Lower lobe of right lung (tissue), 2 donors: ENCODE data around the gene DYRK1A. TPM values are rescaled to one million over a fixed set of nuclear protein-coding genes. Genes with fewer than 3 reads are reported as not detected.

Experiments
- ATAC-seq, 2 donors: fragments of 200-7000 bp; cut with Tn5 transposase; one replicate each; pipeline ENCODE4 v1.9.1; 2020 to 2022; ENCODE audit warnings: mild to moderate bottlenecking in 2 of 2, moderate library complexity in 2 of 2
- DNase-seq: peaks from one replicate; pipeline ENCODE4 v3.0.0-alpha.2; 2020
- H3K27ac ChIP-seq: fragments of 200-600 bp; one replicate; pipeline ENCODE4 v1.8.0; 2022
- H3K27me3 ChIP-seq: fragments of 200-600 bp; one replicate; pipeline ENCODE4 v1.8.0; 2022; ENCODE audit warnings: low read depth
- H3K36me3 ChIP-seq: fragments of 200-600 bp; one replicate; pipeline ENCODE4 v1.8.0; 2022; ENCODE audit warnings: mild to moderate bottlenecking
- H3K4me1 ChIP-seq: fragments of 200-600 bp; one replicate; pipeline ENCODE4 v1.8.0; 2022
- H3K4me3 ChIP-seq: fragments of 200-600 bp; one replicate; pipeline ENCODE4 v1.8.0; 2022; ENCODE audit warnings: mild to moderate bottlenecking
- H3K9me3 ChIP-seq: fragments of 200-600 bp; one replicate; pipeline ENCODE4 v1.8.0; 2022
- CTCF ChIP-seq: fragments of 200-600 bp; IDR thresholded peaks from one replicate; pipeline ENCODE4 v1.8.0; 2022; ENCODE audit warnings: antibody characterized with exemption, mild to moderate bottlenecking
- intact Hi-C: fragments of 100-400 bp; cut with DNase I; formaldehyde crosslinking; loops from one replicate; pipeline ENCODE4 v1.11.0; 2022
- total RNA-seq: library from RNA; stranded (reverse); fragmentation: NEBNext Ultra II Directional; extraction: Animal tissue kit (Norgen Biotek cat#: 25700); gene quantifications from one replicate; pipeline ENCODE4 v1.2.1, GENCODE V29; 2021
- donor health status: DM: no; HTN: yes; CAD: no; lungs with severe emphysema.

Gene DYRK1A
- total RNA-seq, 1 donor from 2014 or later: 67.7 TPM

GRCh38 chr21:37422382-37422781 lies 55.8 kb downstream of the DYRK1A start:
- Histone ChIP-seq H3K36me3 (peaks cover 18% of the 10 kb centered on the region), H3K4me1 (peaks cover 42% of the 10 kb centered on the region)
- TF ChIP-seq CTCF: no peak

GRCh38 chr21:37423103-37423502 lies 56.5 kb downstream of the DYRK1A start:
- Histone ChIP-seq H3K4me1 (peaks cover 42% of the 10 kb centered on the region), H3K36me3 (peaks cover 18% of the 10 kb centered on the region), H3K9me3 (no peaks in the 10 kb centered on the region), H3K27ac (no peak overlapping the region), H3K27me3 (no peaks in the 10 kb centered on the region), H3K4me3 (no peak overlapping the region)
- DNase-seq (no peak), ATAC-seq (no peak)
- no peak for TF ChIP-seq CTCF
- intact Hi-C loops: no loop called here

More at GRCh38 chr21:37422382-37422781, 55.8 kb downstream of the DYRK1A start:
- ATAC-seq (no peak), DNase-seq (no peak)
- no peaks in the 10 kb centered on the region for H3K27me3 ChIP-seq
- intact Hi-C loops: no loop called here
- H3K27ac ChIP-seq: no peak overlapping the region
- no peak overlapping the region for H3K4me3 ChIP-seq
- no peaks in the 10 kb centered on the region for H3K9me3 ChIP-seq

GRCh38 chr21:37424396-37424795 lies 57.8 kb downstream of the DYRK1A start:
- peaks cover 32% of the 10 kb centered on the region for H3K4me1 ChIP-seq
- H3K27ac ChIP-seq: no peak overlapping the region
- ATAC-seq (no peak), DNase-seq (no peak)
- intact Hi-C loops: no loop called here
- no peak for TF ChIP-seq CTCF
- H3K9me3 ChIP-seq: no peaks in the 10 kb centered on the region
- H3K36me3 ChIP-seq: peaks cover 20% of the 10 kb centered on the region
- H3K27me3 ChIP-seq: no peaks in the 10 kb centered on the region
- H3K4me3 ChIP-seq: no peak overlapping the region

GRCh38 chr21:37425001-37425400 lies 58.4 kb downstream of the DYRK1A start:
- ATAC-seq (no peak), DNase-seq (no peak)
- H3K27ac ChIP-seq: no peak overlapping the region
- H3K36me3 ChIP-seq: peaks cover 23% of the 10 kb centered on the region
- no peaks in the 10 kb centered on the region for H3K9me3 ChIP-seq
- H3K4me3 ChIP-seq: no peak overlapping the region
- H3K4me1 ChIP-seq: peaks cover 26% of the 10 kb centered on the region
- TF ChIP-seq CTCF: no peak
- intact Hi-C loops: no loop called here
- H3K27me3 ChIP-seq: no peaks in the 10 kb centered on the region

- ATAC-seq (no peak), DNase-seq (no peak)
- peaks cover 23% of the 10 kb centered on the region for H3K36me3 ChIP-seq
- H3K27ac ChIP-seq: no peak overlapping the region
- TF ChIP-seq CTCF: no peak
- peaks cover 24% of the 10 kb centered on the region for H3K4me1 ChIP-seq
- no peaks in the 10 kb centered on the region for H3K9me3 ChIP-seq
- no peaks in the 10 kb centered on the region for H3K27me3 ChIP-seq
- intact Hi-C loops: no loop called here
- no peak overlapping the region for H3K4me3 ChIP-seq
Observed at GRCh38 chr21:37425684-37426083, 59.1 kb downstream of the DYRK1A start.

GRCh38 chr21:37427221-37427620 lies 60.6 kb downstream of the DYRK1A start:
- Histone ChIP-seq H3K4me1 (peaks cover 23% of the 10 kb centered on the region), H3K36me3 (peaks cover 18% of the 10 kb centered on the region), H3K9me3 (no peaks in the 10 kb centered on the region), H3K4me3 (no peak overlapping the region), H3K27me3 (no peaks in the 10 kb centered on the region), H3K27ac (no peak overlapping the region)
- DNase-seq (no peak), ATAC-seq (no peak)
- intact Hi-C loops: no loop called here
- no peak for TF ChIP-seq CTCF
